ENCODE data around the gene AP5S1.
"Not testable (repeated sequence)": the region's sequence is repeated elsewhere in the genome, so short reads cannot be mapped to it uniquely, and the experiment has no call there.

AP5S1 gene

DNA sequence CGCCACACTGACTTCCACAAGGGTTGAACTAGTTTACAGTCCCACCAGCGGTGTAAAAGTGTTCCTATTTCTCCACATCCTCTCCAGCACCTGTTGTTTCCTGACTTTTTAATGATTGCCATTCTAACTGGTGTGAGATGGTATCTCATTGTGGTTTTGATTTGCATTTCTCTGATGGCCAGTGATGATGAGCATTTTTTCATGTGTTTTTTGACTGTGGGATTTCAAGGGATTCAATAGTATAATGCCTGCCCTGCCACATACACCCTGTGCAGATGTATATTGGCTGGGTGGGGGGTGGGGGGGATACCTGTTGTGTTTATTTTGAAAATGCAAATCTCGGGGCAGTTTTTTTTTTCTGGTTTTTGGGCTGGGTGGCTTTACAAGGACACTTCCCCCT lies 26.2 kb upstream of the AP5S1 start:
- not testable (repeated sequence) for H3K4me3 ChIP-seq (ENCODE audit: low read length); H3K9me3 ChIP-seq (ENCODE audit: control insufficient read depth, insufficient read depth, low read length); H3K27ac ChIP-seq (ENCODE audit: low read length); H3K4me1 ChIP-seq (ENCODE audit: control insufficient read depth, insufficient read depth, low read length); DNase-seq (ENCODE audit: low read depth, low spot score); H3K36me3 ChIP-seq (ENCODE audit: control insufficient read depth, insufficient read depth, low read length); H3K27me3 ChIP-seq (ENCODE audit: control insufficient read depth, insufficient read depth, low read length)
- no CpG with 5 or more reads among the region's 3 CpGs for WGBS (ENCODE audit: insufficient coverage, insufficient read length)

DNA sequence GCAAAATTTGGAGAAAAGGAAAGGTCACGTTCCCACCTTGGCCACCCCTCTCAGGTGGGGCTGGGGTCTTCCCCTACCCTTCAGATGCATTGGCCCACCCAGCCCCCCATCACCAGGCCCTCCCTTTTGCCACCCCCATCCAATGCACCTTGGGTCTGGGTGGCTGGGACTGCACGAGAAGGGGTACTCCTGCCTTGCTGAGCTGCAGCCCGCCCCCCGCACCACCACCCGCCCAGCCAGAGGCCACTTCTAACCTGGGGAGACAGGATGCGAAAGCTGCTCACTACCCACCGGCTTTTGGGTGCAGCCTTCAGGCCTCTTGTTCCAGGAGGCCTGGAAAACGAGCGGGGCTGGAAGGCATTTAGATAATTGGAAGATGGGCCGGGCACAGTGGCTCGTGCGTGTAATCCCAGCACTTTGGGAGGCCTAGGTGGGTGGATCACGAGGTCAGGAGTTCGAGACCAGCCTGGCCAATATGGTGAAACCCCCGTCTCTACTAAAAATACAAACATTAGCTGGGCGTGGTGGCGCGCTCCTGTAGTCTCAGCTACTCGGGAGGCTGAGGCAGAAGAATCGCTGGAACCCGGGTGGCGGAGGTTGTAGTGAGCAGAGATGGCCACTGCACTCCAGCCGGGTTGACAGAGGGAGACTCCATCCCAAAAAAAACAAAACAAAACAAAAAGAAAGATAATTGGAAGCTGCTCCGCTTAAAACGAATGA lies 25.5 kb upstream of the AP5S1 start:
- DNase-seq (ENCODE audit: low read depth, low spot score): no peak
- H3K4me1 ChIP-seq (ENCODE audit: control insufficient read depth, insufficient read depth, low read length): peaks cover 9% of the 10 kb centered on the region
- H3K27me3 ChIP-seq (ENCODE audit: control insufficient read depth, insufficient read depth, low read length): no peaks in the 10 kb centered on the region; the same call in 1 of the 2 replicates
- H3K4me3 ChIP-seq (ENCODE audit: low read length): no peak overlapping the region; the same call in 1 of the 2 replicates
- H3K36me3 ChIP-seq (ENCODE audit: control insufficient read depth, insufficient read depth, low read length): no peaks in the 10 kb centered on the region
- H3K27ac ChIP-seq (ENCODE audit: low read length): no peak overlapping the region
- no CpG with 5 or more reads among the region's 25 CpGs for WGBS (ENCODE audit: insufficient coverage, insufficient read length)
- H3K9me3 ChIP-seq (ENCODE audit: control insufficient read depth, insufficient read depth, low read length): no peaks in the 10 kb centered on the region

DNA sequence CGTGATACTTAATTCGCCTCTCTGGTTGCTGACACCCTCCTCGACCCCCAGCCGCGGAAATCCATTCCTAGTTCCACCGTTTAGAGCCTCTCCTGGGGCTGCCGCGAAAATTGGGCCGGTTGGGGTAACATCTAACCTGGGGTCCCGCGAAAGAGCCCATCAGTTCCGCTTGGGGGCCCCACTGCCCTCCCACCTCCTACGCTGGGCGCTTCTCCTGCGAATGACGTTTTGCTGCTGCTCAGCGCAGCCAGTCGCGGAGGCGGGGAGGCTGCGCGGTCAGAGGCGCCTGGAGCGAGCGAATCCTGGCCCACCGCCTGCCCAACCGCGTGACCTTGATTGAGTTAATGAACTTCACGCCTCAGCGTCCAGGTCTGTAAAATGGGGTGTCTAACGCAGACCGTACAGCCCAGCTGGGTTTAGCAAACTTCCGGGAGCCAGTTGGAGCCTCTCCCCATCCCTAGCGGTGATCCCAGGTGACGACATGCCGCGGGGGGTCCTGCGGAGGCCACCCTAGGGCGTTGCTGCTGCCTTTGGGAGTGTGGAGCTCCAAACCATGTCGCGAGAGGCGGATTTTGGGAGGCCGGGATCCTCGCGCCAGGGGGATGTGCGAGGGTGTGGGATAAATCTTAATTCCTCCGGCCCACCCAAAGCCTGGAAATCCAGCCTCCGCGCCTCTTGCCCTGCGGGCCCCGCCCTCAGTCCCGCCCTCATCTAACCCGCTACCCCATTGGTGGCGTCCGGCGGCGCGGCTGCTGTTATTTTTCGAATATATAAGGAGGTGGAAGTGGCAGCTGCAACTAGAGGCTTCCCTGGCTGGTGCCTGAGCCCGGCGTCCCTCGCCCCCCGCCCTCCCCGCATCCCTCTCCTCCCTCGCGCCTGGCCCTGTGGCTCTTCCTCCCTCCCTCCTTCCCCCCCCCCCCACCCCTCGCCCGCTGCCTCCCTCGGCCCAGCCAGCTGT lies 24.6 kb upstream of the AP5S1 start, which contains the start of gene CDC25B:
Gene CDC25B, plus strand, starts transcription at position 800 of the 958 bp plus-strand sequence. CDS start 222 bp downstream, outside the sequence.
- H3K4me1 ChIP-seq (ENCODE audit: control insufficient read depth, insufficient read depth, low read length): peaks cover 14% of the 10 kb centered on the region
- H3K27ac ChIP-seq (ENCODE audit: low read length): no peak within 1 kb of the TSS
- H3K27me3 ChIP-seq (ENCODE audit: control insufficient read depth, insufficient read depth, low read length): no peaks in the 10 kb centered on the region; the same call in 1 of the 2 replicates
- peak within 1 kb of the TSS; percentile 50 for H3K4me3 ChIP-seq (ENCODE audit: low read length)
- no peaks in the 10 kb centered on the region for H3K9me3 ChIP-seq (ENCODE audit: control insufficient read depth, insufficient read depth, low read length)
- no CpG with 5 or more reads among the region's 69 CpGs for WGBS (ENCODE audit: insufficient coverage, insufficient read length)
- H3K36me3 ChIP-seq (ENCODE audit: control insufficient read depth, insufficient read depth, low read length): no peaks in the 10 kb centered on the region
- no peak for DNase-seq (ENCODE audit: low read depth, low spot score)

DNA sequence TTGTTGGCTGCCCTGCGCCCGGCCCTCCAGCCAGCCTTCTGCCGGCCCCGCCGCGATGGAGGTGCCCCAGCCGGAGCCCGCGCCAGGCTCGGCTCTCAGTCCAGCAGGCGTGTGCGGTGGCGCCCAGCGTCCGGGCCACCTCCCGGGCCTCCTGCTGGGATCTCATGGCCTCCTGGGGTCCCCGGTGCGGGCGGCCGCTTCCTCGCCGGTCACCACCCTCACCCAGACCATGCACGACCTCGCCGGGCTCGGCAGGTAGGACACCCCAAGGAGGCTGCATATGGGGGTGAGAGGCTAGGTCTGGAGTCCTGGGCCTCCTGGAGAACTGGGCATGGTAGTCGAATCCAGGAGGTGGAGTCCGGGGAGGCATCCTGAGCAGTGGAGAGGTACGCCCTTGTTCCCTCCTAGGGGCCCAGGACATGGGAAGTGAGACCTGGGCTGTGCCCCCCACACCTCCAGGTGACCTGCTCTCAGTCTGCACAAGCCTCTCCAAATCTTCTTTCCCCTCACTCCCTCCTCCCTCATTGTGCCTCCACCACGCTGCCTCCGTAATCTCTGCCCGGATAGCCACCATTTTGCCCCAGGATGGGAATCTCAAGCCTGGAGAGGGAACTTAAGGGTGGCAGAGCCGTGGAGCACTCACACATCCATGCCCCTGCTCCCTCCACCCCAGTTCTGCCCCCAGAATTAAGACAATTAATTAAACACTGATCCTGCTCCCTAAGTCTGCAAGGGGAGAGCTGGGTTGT lies 23.7 kb upstream of the AP5S1 start:
- peaks cover 14% of the 10 kb centered on the region for H3K4me1 ChIP-seq (ENCODE audit: control insufficient read depth, insufficient read depth, low read length)
- H3K9me3 ChIP-seq (ENCODE audit: control insufficient read depth, insufficient read depth, low read length): no peaks in the 10 kb centered on the region

DNA sequence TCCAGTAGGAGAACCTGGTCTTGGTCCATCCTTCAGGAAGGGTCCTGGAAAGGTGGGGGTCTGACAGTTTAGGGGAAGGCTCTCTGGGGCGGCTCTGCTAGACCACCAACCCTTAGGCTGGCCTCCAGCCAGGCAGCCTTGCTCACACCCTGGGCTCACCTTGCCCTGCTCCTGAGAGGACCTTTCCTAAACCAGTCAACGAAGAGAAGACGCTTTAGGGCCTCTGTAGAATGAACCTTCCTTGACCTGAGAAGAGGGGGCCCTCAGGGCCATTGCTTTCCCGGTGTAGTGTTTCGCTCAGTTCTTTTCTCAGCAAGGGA lies 23.2 kb upstream of the AP5S1 start:
- no peaks in the 10 kb centered on the region for H3K9me3 ChIP-seq (ENCODE audit: control insufficient read depth, insufficient read depth, low read length)
- H3K27me3 ChIP-seq (ENCODE audit: control insufficient read depth, insufficient read depth, low read length): no peaks in the 10 kb centered on the region
- no peak overlapping the region for H3K27ac ChIP-seq (ENCODE audit: low read length)
- no CpG with 5 or more reads among the region's 5 CpGs for WGBS (ENCODE audit: insufficient coverage, insufficient read length)
- H3K4me3 ChIP-seq (ENCODE audit: low read length): no peak overlapping the region; the same call in 1 of the 2 replicates
- no peak for DNase-seq (ENCODE audit: low read depth, low spot score)
- peaks cover 10% of the 10 kb centered on the region for H3K36me3 ChIP-seq (ENCODE audit: control insufficient read depth, insufficient read depth, low read length)
- H3K4me1 ChIP-seq (ENCODE audit: control insufficient read depth, insufficient read depth, low read length): peaks cover 14% of the 10 kb centered on the region

More for the DNA sequence above, 23.7 kb upstream of the AP5S1 start:
- no peaks in the 10 kb centered on the region for H3K27me3 ChIP-seq (ENCODE audit: control insufficient read depth, insufficient read depth, low read length)
- no peak for DNase-seq (ENCODE audit: low read depth, low spot score)
- WGBS (ENCODE audit: insufficient coverage, insufficient read length): no CpG with 5 or more reads among the region's 33 CpGs
- peak overlapping the region; percentile 50 for H3K4me3 ChIP-seq (ENCODE audit: low read length)
- no peak overlapping the region for H3K27ac ChIP-seq (ENCODE audit: low read length)
- H3K36me3 ChIP-seq (ENCODE audit: control insufficient read depth, insufficient read depth, low read length): peaks cover 5% of the 10 kb centered on the region

DNA sequence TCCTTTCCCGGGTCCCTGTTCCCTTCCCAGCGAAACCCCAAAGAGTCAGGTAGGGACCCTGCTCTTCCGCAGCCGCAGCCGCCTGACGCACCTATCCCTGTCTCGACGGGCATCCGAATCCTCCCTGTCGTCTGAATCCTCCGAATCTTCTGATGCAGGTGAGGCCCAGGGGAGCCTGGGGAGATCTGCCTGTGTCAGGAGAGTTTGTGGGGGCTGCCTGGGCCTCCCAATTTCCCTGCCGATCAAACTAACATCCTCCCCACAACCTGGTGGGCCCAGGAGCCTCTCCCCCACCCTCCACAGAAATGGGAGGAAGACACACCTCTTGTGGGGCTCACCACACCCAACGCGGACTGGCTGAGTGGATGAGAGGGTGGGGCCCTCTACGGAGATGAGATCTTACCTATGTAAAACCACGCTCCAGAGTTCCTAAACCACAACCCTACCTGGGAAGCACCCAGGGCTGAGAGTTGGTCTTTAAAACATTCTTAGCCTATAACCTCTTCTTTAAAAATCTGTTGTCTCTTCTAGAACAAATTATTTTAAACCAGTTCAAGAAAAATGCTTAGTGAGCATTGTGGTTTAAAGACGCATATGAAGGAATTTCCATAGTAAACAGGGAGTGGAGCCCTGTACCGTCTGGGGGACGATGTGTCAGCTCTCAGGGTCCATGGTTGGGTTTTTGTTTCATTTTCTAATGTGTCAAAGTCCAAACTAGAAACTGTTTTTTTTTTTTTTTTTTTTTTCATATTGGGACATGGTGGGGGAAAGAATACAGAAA lies 22.6 kb upstream of the AP5S1 start:
- Histone ChIP-seq H3K4me3 (ENCODE audit: low read length) (no peak overlapping the region), H3K27me3 (ENCODE audit: control insufficient read depth, insufficient read depth, low read length) (no peaks in the 10 kb centered on the region), H3K36me3 (ENCODE audit: control insufficient read depth, insufficient read depth, low read length) (peaks cover 14% of the 10 kb centered on the region), H3K27ac (ENCODE audit: low read length) (no peak overlapping the region), H3K9me3 (ENCODE audit: control insufficient read depth, insufficient read depth, low read length) (no peaks in the 10 kb centered on the region), H3K4me1 (ENCODE audit: control insufficient read depth, insufficient read depth, low read length) (peaks cover 14% of the 10 kb centered on the region)
- no peak for DNase-seq (ENCODE audit: low read depth, low spot score)
- WGBS (ENCODE audit: insufficient coverage, insufficient read length): no CpG with 5 or more reads among the region's 19 CpGs

DNA sequence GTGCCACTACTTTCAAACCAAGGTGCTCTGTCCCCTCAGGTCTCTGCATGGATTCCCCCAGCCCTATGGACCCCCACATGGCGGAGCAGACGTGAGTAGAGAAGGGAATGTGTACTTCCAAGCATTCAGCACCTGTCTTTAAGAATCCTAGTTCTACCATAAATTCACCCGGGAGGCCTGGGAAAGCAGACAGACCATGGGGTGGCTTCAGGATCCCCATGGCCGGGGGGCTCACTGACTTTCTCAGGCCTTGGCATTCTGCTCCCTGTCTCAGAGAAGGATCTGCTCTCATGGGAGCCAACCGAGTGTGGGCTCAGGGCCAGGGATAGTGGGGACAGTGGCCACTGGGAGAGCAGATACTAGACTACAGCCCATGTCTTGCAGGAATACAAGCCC lies 22.0 kb upstream of the AP5S1 start:
- no CpG with 5 or more reads among the region's 5 CpGs for WGBS (ENCODE audit: insufficient coverage, insufficient read length)
- peaks cover 14% of the 10 kb centered on the region for H3K4me1 ChIP-seq (ENCODE audit: control insufficient read depth, insufficient read depth, low read length)

DNA sequence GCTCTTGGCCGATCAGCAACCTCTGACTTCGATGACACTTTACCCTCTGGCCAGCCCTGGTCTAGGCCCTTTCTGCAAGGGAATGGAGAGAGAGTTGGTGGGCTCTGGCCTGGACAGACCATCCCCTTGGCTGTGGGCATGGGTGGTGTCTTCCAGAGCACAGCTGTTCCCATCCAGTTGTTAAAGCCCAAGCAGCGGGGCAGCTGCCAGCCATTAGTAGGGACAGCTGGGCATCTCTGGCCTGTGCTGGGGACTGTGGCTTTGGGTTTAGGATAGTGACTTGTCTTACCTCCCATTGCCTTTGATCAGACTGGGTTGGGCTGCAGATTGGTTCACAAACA lies 21.5 kb upstream of the AP5S1 start:
- Histone ChIP-seq H3K27me3 (ENCODE audit: control insufficient read depth, insufficient read depth, low read length) (no peaks in the 10 kb centered on the region), H3K4me1 (ENCODE audit: control insufficient read depth, insufficient read depth, low read length) (peaks cover 14% of the 10 kb centered on the region), H3K36me3 (ENCODE audit: control insufficient read depth, insufficient read depth, low read length) (peaks cover 25% of the 10 kb centered on the region), H3K9me3 (ENCODE audit: control insufficient read depth, insufficient read depth, low read length) (no peaks in the 10 kb centered on the region), H3K27ac (ENCODE audit: low read length) (no peak overlapping the region), H3K4me3 (ENCODE audit: low read length) (no peak overlapping the region)
- no peak for DNase-seq (ENCODE audit: low read depth, low spot score)
- no CpG with 5 or more reads among the region's 3 CpGs for WGBS (ENCODE audit: insufficient coverage, insufficient read length)

More for the DNA sequence above, 22.0 kb upstream of the AP5S1 start:
- Histone ChIP-seq H3K4me3 (ENCODE audit: low read length) (no peak overlapping the region), H3K27ac (ENCODE audit: low read length) (no peak overlapping the region), H3K27me3 (ENCODE audit: control insufficient read depth, insufficient read depth, low read length) (no peaks in the 10 kb centered on the region), H3K9me3 (ENCODE audit: control insufficient read depth, insufficient read depth, low read length) (no peaks in the 10 kb centered on the region), H3K36me3 (ENCODE audit: control insufficient read depth, insufficient read depth, low read length) (peaks cover 20% of the 10 kb centered on the region)
- DNase-seq (ENCODE audit: low read depth, low spot score): no peak

DNA sequence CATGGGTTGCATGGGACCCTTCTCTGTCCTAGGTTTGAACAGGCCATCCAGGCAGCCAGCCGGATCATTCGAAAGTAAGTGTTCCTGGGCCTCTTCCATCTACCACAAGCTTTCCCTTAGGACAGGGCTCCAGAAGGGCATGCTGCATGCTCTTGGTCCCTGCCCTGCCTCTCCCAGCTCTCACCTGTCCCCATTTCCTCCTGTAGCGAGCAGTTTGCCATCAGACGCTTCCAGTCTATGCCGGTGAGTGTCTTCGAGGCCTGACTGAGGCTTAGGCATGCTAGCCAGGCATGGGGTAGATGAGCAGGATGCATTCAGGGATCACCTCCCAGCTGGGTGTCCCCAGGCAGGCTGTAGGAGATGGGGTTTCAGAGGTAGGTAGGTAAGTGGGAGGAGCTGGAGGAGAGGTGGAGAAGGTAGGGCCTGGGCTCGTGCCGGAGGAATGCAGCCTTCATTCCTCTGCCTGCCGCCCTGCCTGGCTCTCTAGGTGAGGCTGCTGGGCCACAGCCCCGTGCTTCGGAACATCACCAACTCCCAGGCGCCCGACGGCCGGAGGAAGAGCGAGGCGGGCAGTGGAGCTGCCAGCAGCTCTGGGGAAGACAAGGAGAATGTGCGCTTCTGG lies 20.0 kb upstream of the AP5S1 start:
- DNase-seq (ENCODE audit: low read depth, low spot score): no peak
- peaks cover 14% of the 10 kb centered on the region for H3K4me1 ChIP-seq (ENCODE audit: control insufficient read depth, insufficient read depth, low read length)
- H3K36me3 ChIP-seq (ENCODE audit: control insufficient read depth, insufficient read depth, low read length): peaks cover 32% of the 10 kb centered on the region
- H3K27me3 ChIP-seq (ENCODE audit: control insufficient read depth, insufficient read depth, low read length): no peaks in the 10 kb centered on the region
- H3K4me3 ChIP-seq (ENCODE audit: low read length): no peak overlapping the region
- H3K9me3 ChIP-seq (ENCODE audit: control insufficient read depth, insufficient read depth, low read length): no peaks in the 10 kb centered on the region
- WGBS (ENCODE audit: insufficient coverage, insufficient read length): no CpG with 5 or more reads among the region's 18 CpGs
- no peak overlapping the region for H3K27ac ChIP-seq (ENCODE audit: low read length)
